ENCODE data around the gene PTPRG. TPM values are rescaled to one million over a fixed set of nuclear protein-coding genes. Genes with fewer than 3 reads are reported as not detected.

PTPRG gene
- total RNA-seq, 2 experiments from 2014 or later, result 0.03 to 0.05 TPM

DNA sequence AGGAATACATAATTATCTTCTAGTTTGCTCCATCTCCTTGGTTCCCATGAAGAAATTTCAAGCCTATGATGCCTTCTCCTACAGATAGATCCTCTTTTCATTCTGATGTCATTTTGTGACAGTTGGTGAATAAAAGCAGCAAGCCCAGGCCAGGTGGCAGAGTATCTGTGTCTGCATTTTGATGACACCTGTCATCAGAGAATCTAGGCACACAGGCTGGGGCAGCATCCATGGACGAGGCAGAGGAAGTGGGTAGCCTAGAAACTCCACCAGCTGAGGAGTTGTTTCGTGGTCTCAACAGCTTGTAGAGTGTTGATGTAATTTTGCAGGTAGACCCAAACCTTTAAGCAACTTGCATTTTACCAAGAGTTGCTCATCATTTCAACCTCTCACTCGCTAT is 542.2 kb downstream of the PTPRG start:
- Histone ChIP-seq H3K9me3 (ENCODE audit: control insufficient read depth in 1 of 2, insufficient read depth in 1 of 2, low read length in 2 of 2) (no peaks in the 10 kb centered on the region), H3K4me3 (ENCODE audit: low read length) (no peak overlapping the region), H3K36me3 (ENCODE audit: insufficient read depth, low read length) (no peaks in the 10 kb centered on the region), H3K27ac (ENCODE audit: low read depth in 1 of 2, low read length in 2 of 2) (no peak overlapping the region), H3K4me1 (ENCODE audit: insufficient read depth, low read length) (no peaks in the 10 kb centered on the region), H3K27me3 (ENCODE audit: control insufficient read depth in 1 of 2, insufficient read depth in 2 of 2, low read length in 2 of 2) (no peaks in the 10 kb centered on the region)
- CTCF ChIA-PET, result no interaction called here
- TF ChIP-seq, protein P1, sequence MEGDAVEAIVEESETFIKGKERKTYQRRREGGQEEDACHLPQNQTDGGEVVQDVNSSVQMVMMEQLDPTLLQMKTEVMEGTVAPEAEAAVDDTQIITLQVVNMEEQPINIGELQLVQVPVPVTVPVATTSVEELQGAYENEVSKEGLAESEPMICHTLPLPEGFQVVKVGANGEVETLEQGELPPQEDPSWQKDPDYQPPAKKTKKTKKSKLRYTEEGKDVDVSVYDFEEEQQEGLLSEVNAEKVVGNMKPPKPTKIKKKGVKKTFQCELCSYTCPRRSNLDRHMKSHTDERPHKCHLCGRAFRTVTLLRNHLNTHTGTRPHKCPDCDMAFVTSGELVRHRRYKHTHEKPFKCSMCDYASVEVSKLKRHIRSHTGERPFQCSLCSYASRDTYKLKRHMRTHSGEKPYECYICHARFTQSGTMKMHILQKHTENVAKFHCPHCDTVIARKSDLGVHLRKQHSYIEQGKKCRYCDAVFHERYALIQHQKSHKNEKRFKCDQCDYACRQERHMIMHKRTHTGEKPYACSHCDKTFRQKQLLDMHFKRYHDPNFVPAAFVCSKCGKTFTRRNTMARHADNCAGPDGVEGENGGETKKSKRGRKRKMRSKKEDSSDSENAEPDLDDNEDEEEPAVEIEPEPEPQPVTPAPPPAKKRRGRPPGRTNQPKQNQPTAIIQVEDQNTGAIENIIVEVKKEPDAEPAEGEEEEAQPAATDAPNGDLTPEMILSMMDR (IDR thresholded peaks at IDR 0.05), result no peak
- intact Hi-C loops (cut with DNase I, micrococcal nuclease), result no loop called here
- H3K9me3 Mint-ChIP-seq, result peaks cover 2% of the 10 kb centered on the region
- peaks cover 2% of the 10 kb centered on the region for H3K27me3 Mint-ChIP-seq
- no peak overlapping the region for H3K4me3 Mint-ChIP-seq
- no peaks in the 10 kb centered on the region for H3K36me3 Mint-ChIP-seq (ENCODE audit: low read depth)
- no peaks in the 10 kb centered on the region for H3K4me1 Mint-ChIP-seq (ENCODE audit: low read depth)
- no peak for DNase-seq
- no peak for ATAC-seq (ENCODE audit: poor library complexity)
- H3K27ac Mint-ChIP-seq, result no peak overlapping the region
- POLR2A ChIA-PET, result no interaction called here

DNA sequence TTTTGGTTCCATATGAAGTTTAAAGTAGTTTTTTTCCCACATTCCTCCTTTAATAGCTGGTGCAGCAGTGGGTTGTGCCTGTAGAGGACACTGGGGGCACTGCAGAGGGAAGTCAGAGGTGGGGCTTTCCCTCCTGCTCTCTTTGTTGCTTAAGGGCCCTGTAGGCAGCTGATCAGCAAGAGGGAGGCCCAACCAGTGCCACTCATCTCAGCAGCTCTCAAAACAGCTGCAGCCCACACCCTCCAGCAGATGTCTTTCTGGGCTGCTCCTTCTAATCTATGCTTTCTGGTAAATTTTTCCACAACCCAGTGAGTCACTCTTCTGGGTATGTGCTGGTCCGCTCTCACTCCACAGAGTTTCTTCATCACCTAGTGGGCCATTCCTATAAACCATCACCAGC is 548.2 kb downstream of the PTPRG start:
- no peak overlapping the region for H3K27ac ChIP-seq (ENCODE audit: low read depth in 1 of 2, low read length in 2 of 2)
- no peaks in the 10 kb centered on the region for H3K36me3 ChIP-seq (ENCODE audit: insufficient read depth, low read length)
- no peaks in the 10 kb centered on the region for H3K4me1 Mint-ChIP-seq (ENCODE audit: low read depth)
- ChIA-PET POLR2A (no interaction called here), CTCF (no interaction called here)
- no peaks in the 10 kb centered on the region for H3K27me3 ChIP-seq (ENCODE audit: control insufficient read depth in 1 of 2, insufficient read depth in 2 of 2, low read length in 2 of 2)
- ATAC-seq (ENCODE audit: poor library complexity), result no peak
- no peak overlapping the region for H3K4me3 ChIP-seq (ENCODE audit: low read length)
- no peak overlapping the region for H3K4me3 Mint-ChIP-seq
- intact Hi-C loops (cut with DNase I, micrococcal nuclease), result no loop called here
- TF ChIP-seq, protein P1 (IDR thresholded peaks at IDR 0.05), result no peak
- no peak for DNase-seq
- H3K27ac Mint-ChIP-seq, result no peak overlapping the region
- peaks cover 4% of the 10 kb centered on the region for H3K27me3 Mint-ChIP-seq
- peaks cover 0 to 6% of the 10 kb centered on the region in 2 experiments for H3K9me3 ChIP-seq (ENCODE audit: control insufficient read depth in 1 of 2, insufficient read depth in 1 of 2, low read length in 2 of 2)
- H3K36me3 Mint-ChIP-seq (ENCODE audit: low read depth), result no peaks in the 10 kb centered on the region
- peaks cover 3% of the 10 kb centered on the region for H3K9me3 Mint-ChIP-seq
- H3K4me1 ChIP-seq (ENCODE audit: insufficient read depth, low read length), result no peaks in the 10 kb centered on the region

DNA sequence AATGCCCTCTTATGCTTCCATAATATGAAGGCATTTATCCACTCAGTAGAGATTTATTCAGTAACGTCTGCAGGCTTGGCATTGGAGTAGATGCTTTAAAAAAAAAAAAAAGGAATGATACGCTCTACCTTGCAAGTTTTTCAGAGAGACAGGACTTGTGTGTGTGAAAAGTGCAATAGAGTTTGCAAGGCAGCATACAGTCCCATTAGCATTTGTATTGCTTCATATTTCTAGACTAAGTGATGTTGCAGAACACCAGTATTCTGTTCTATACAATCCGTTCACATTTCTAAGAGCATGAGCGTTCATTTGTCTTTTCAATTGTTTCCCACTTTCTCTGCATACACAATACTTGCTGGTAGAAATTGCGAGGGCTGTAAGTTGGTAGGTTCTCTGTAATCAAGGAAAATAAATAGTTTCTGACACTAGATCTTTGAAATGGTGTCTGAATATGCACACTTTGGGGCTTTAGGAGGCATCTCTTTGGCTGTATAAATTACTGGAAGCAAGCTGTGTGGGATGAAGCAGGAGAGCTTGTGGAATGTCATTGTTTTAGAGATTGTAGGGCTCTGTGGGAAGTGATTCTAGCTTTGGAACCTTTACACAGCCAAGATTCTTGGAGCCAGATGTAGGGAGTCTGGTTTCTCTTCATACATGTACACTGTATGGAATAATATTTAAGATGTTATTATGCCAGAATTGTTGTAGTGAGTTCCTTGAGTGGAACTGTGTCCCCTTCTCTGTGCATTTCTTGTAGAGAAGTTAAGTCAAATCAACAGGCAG is 549.3 kb downstream of the PTPRG start:
- Histone ChIP-seq H3K27ac (ENCODE audit: low read depth in 1 of 2, low read length in 2 of 2) (no peak overlapping the region), H3K9me3 (ENCODE audit: control insufficient read depth in 1 of 2, insufficient read depth in 1 of 2, low read length in 2 of 2) (peaks cover 0 to 6% of the 10 kb centered on the region in 2 experiments), H3K4me3 (ENCODE audit: low read length) (no peak overlapping the region), H3K4me1 (ENCODE audit: insufficient read depth, low read length) (no peaks in the 10 kb centered on the region), H3K27me3 (ENCODE audit: control insufficient read depth in 1 of 2, insufficient read depth in 2 of 2, low read length in 2 of 2) (no peaks in the 10 kb centered on the region), H3K36me3 (ENCODE audit: insufficient read depth, low read length) (no peaks in the 10 kb centered on the region)
- no peaks in the 10 kb centered on the region for H3K4me1 Mint-ChIP-seq (ENCODE audit: low read depth)
- H3K9me3 Mint-ChIP-seq, result peaks cover 3% of the 10 kb centered on the region
- intact Hi-C loops (cut with DNase I, micrococcal nuclease), result no loop called here
- H3K4me3 Mint-ChIP-seq, result no peak overlapping the region
- H3K27me3 Mint-ChIP-seq, result peaks cover 4% of the 10 kb centered on the region
- ChIA-PET POLR2A (no interaction called here), CTCF (no interaction called here)
- DNase-seq, result no peak
- TF ChIP-seq, protein P1 (IDR thresholded peaks at IDR 0.05), result no peak
- no peaks in the 10 kb centered on the region for H3K36me3 Mint-ChIP-seq (ENCODE audit: low read depth)
- H3K27ac Mint-ChIP-seq, result no peak overlapping the region
- no peak for ATAC-seq (ENCODE audit: poor library complexity)

Data from CD4-positive, alpha-beta T cell (primary cell).